GM18505 (cell line): Measurements from ENCODE around the gene FASTKD3.

Source experiments
- ATAC-seq: cut with Tn5 transposase; IDR thresholded peaks from one replicate; pipeline ENCODE4 v1.9.1; 2021; ENCODE audit not compliant: unreplicated experiment
- POLR2A ChIP-seq: IDR thresholded peaks from 4 replicates; pipeline ENCODE4 v1.6.1; 2011; ENCODE audit warnings: borderline replicate concordance; ENCODE audit not compliant: insufficient read depth, insufficient read length; ENCODE audit errors: extremely low read depth

FASTKD3 gene

DNA sequence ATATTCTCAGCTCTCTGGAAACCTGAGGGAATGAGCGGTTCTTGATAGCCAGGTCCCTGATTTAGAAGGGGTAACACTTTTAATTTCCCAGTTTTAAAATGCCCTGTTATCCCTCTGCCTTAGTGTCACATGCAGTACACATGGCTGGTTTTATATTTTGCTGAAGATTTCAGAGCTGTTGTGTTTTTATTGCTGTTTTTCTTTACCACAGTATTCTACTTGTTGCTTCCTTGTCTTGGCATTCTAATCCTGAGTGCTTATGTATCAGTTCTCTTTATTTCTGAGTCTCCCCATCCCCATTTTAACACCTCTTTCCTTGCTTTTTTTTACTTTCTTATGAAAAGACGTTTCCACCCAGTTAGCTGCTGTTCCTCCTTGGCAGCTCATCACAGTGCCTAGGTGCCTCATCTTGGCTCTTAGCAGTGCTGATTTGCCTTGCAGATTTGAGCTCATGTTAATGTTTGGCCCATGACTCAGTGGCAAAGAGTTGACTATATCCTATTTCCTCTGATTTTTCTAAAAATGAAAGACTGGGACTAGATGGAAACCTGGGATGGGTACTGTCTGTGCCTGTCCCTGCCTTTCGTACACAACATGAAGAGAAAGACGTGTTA, 3.8 kb upstream of the FASTKD3 start:
- no peak for TF ChIP-seq POLR2A
- ATAC-seq: no peak

DNA sequence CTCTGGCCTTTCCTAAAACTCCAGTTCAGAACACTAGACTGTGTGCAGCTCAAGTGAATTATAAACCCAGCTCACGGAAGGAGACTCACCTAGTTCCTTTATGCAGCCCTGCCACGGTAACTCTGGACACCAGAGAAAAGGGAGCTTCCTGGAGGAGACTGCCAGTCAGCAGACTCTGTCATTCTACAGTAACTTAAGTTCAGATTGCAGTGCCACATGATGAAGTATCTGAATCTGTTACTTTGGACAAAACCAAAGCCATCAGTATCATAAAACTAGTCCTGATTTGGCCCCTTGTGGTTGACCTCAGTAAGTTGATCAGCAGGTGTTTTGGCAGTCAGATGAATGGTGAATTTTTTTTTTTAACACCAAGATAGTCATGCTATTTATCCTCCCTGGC, 2.8 kb upstream of the FASTKD3 start:
- no peak for ATAC-seq
- no peak for TF ChIP-seq POLR2A

- peak; percentile 38 for ATAC-seq
- TF ChIP-seq POLR2A: no peak
Measured at GRCh38 chr5:7869474-7870136, 774 bp upstream of the FASTKD3 start.

DNA sequence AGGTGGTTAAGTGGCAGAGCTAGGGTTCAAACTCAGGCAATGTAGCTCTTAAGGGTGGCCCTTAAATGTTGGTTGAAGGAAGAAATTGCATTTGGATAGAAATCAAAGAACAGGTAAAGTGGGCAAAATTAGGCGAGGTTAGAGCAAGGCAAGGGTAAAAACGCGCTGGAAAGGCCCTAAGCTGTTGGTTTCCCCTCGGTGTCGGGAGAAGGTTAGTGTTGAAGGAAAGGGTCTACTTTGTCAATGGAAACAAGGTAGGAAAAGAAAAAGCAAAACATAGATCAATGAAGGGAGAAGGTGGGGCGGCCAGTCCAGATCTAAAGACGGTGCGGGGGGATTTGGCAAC, 431 bp downstream of the FASTKD3 start:
- no peak for TF ChIP-seq POLR2A
- ATAC-seq: peak; percentile 0

- no peak for TF ChIP-seq POLR2A
- ATAC-seq: no peak
Measured at GRCh38 chr5:7867260-7867659, 1.6 kb downstream of the FASTKD3 start.

DNA sequence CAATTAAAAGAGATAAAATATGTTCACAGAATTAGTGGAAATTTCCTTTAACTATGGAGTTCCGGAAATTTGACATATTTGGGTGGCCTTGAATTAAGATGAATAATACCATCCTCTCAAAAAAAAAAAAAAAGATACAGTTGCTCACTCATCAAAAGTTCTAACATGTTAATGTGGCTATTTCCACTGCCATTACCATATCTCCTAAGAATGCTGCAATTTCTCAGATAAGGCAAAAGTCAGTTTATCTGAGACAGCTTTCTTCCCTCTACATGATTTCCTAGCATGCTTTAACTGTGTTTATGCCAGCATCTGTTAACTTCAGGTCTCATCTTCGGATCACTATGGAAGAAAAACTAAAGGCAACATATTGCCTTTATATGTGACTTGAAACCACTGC, 2.6 kb downstream of the FASTKD3 start:
- no peak for TF ChIP-seq POLR2A
- ATAC-seq: no peak

GRCh38 chr5:7857926-7858632, 10.8 kb downstream of the FASTKD3 start:
- ATAC-seq: no peak
- TF ChIP-seq POLR2A: no peak

DNA sequence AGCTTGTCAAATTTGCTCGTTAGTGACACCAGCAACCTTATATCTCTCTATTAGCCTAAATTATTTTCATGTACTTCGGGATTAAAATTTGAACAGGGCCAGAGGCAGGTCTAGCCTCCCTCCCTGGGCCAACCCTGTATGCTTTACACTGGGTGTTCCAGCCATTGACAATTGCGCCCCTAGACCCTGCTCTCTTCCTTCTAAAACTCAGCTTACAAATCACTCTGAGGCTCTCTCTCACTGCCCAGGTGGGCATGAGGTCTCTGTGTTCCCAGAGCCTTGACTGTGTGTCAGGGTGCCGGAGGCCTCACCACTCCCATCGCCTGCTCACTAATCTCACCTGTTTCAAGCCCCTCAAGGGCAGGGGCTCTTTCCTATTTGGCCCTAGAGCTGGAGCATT, 11.5 kb downstream of the FASTKD3 start:
- ATAC-seq: no peak
- no peak for TF ChIP-seq POLR2A

DNA sequence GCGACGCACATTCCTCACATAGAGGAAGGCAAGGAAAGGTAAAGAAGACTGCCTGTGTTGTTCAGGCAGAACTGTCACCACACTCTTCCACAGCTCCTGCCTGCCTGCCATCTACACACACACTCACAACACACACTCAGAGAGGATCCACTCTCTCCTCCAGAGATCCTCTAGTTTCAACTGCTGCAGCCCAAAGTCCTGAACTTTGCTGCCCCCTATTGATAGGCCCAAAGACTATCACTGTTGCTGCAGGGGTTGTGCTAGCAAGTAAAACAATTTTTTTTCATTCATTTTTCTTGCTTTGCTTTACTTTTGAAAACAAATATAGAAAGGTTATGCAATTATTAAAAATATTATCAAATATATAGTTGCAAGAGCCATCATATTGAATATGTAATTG, 12.0 kb downstream of the FASTKD3 start:
- peak; percentile 54 for ATAC-seq
- TF ChIP-seq POLR2A: no peak

DNA sequence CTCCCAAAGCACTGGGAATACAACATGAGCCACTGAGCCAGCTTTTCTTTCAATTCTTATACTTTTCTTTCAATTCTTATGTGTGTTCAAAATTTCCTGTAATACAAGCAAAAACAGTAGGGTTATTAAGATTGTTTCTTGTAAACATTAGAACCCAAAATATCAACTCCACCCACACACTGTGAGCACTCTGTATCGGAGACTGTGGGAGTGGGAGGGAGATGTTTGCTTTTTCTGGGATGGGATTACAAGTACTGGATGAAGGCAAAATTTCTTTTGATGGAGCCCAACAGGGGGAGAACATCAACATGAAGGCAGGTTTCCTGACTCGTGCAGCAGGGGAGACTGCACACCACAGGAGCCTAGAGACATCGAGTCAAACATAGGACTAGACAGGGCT, 13.2 kb downstream of the FASTKD3 start:
- no peak for ATAC-seq
- no peak for TF ChIP-seq POLR2A

- no peak for TF ChIP-seq POLR2A
- ATAC-seq: no peak
Measured at GRCh38 chr5:7852988-7853387, 15.8 kb downstream of the FASTKD3 start.

DNA sequence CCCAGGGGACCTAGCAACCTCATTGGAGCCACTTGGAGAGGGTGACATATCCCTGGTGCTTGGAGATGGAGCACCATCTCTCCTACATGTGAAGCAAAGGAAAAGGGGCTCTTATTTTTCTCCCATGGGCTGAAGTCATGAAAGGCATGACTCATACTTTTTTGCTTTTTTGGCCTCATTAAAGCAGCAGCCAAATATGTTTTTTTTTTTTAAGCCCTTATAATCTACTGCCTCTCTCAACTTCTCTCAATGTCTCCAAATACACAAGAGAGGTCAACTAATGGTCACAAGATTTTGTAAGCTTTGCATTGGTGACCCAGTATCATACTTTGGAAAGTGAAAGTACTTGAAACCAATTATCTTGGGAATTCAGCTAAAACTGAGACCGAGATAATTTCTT, 16.3 kb downstream of the FASTKD3 start:
- TF ChIP-seq POLR2A: no peak
- no peak for ATAC-seq

DNA sequence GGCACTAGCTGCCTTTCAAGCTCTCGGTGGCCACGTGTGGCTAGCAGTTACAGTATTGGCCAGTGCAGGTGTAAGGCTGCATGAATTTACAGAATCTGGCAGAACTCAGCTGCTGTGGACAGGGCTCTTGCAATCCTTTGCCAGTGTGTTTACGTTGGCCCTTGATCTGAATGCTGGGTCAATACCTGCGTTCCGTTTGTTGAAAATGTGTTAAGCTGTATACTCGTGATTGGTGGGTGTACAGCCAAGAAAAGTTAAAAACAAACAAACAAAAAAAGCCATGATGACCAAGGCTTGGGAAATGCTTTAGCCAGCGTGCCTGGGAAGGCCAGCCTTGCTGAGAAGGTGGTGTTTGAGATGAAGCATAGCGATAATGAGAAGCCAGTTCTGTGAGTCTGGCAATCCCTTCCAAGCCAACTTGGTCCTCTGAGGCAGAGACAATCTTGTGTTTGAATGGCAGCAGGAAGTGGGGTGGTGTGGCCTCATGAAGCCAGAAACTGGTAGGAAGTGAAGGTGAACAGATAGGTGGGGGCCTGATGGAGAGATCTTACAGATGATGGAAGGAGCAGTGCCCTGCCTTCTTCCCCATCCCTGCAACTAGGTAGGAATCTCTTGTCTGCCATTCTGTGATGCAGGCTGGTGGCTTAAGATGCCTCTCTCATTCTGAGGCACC, 17.1 kb downstream of the FASTKD3 start:
- no peak for ATAC-seq
- no peak for TF ChIP-seq POLR2A

GRCh38 chr5:7851240-7851592, 17.6 kb downstream of the FASTKD3 start:
- ATAC-seq: no peak
- TF ChIP-seq POLR2A: no peak
